HG03354 (cell line): ENCODE data around the gene SLPI.

Experiments
- ATAC-seq: cut with Tn5 transposase; IDR thresholded peaks from one replicate; pipeline ENCODE4 v1.9.1; 2021; ENCODE audit warnings: mild to moderate bottlenecking; ENCODE audit not compliant: unreplicated experiment, poor library complexity, severe bottlenecking

The SLPI gene

GRCh38 chr20:45223136-45223535 lies 31.2 kb downstream of the SLPI start:
- no peak for ATAC-seq

GRCh38 chr20:45221076-45221475 lies 33.3 kb downstream of the SLPI start, which contains the start of gene SEMG2:
Gene SEMG2, plus strand, starts transcription at chr20:45221373. Its CDS starts 17 bp downstream, at chr20:45221390.
- ATAC-seq, result no peak

- no peak for ATAC-seq
These were observed 35.7 kb downstream of the SLPI start for GRCh38 chr20:45218636-45219035.

GRCh38 chr20:45218124-45218523 lies 36.2 kb downstream of the SLPI start:
- no peak for ATAC-seq

DNA sequence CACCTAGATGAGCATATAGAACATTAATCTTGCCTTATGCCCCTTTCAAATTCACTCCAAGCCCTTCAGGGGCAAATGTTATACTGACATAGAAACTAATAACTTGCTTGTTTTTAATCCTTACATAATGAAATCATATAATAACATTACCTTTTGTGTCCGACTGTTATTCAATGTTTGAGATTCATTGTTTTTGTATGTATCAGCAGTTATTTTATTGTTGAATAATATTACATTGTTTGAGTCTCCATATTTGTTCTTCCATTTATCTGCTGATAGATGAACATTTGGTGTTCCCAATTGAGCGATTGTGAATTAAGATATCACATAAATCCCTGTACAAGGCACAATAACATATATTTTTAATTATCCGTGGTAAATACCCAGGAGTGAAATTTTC lies 41.5 kb downstream of the SLPI start:
- ATAC-seq, result no peak

GRCh38 chr20:45211569-45212474 lies 42.5 kb downstream of the SLPI start:
- no peak for ATAC-seq

GRCh38 chr20:45209924-45210323 lies 44.4 kb downstream of the SLPI start:
- ATAC-seq, result no peak

DNA sequence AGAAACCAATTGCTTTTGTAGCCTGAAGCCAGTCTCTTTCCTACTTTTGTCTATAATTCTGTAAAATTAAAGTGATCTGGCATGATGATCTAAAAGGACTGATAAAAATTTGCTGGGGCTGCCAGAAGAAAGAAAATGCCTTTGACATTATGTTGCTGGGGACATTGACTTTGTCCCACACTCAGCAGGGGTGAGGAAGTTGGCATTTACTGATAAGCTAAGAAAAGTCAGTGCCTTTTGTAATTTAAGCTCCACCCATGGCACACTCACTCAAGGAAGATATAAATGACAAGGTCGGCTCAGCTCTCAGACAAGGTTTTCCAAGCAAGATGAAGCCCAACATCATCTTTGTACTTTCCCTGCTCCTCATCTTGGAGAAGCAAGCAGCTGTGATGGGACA lies 47.6 kb downstream of the SLPI start, which contains the start of gene SEMG1:
SEMG1 (plus strand) TSS at position 309 of the 400 bp plus-strand sequence; CDS start at position 330, 21 bp downstream.
- no peak for ATAC-seq
